ENCODE data around the gene MERTK.
"Not testable (repeated sequence)": the region's sequence is repeated elsewhere in the genome, so short reads cannot be mapped to it uniquely, and the experiment has no call there.

- not testable (repeated sequence) for TF ChIP-seq CTCF (conservative IDR thresholded peaks at IDR 0.05; ENCODE audit: low read depth, low read length); EZH2 (IDR thresholded peaks at IDR 0.05; ENCODE audit: borderline replicate concordance, low read depth, low read length, poor library complexity, severe bottlenecking)
These were observed 143.1 kb downstream of the MERTK start for GRCh38 chr2:112041460-112041859.

All from A673 (cell line).